Pons (tissue), 1 donor: Measurements from ENCODE around the gene MACC1.
"Not testable (repeated sequence)": the region's sequence is repeated elsewhere in the genome, so short reads cannot be mapped to it uniquely, and the experiment has no call there.

Experiments used
- DNase-seq: peaks from one replicate; pipeline ENCODE4 v3.0.0-alpha.2; 2016; ENCODE audit warnings: low spot score

The MACC1 gene

DNA sequence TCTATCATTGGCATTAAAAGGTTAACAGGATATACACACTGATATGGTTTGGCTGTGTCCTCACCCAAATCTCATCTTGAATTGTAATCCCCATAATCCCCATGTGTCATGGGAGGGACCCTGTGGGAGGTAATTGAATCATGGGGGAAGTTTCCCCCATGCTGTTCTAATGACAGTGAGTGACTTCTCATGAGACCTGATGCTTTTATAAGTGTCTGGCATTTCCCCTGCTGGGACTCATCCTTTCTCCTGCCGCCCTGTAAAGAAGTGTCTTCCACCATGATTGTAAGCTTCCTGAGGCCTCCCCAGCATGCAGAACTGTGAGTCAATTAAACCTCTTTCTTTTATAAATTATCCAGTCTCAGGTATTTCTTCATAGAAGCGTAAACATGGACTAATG, 9.4 kb downstream of the MACC1 start:
- not testable (repeated sequence) for DNase-seq

- no peak for DNase-seq
Observed at GRCh38 chr7:20206104-20206896, 10.9 kb downstream of the MACC1 start.

GRCh38 chr7:20203316-20203715, 13.9 kb downstream of the MACC1 start:
- no peak for DNase-seq

- no peak for DNase-seq
Observed at GRCh38 chr7:20201380-20201779, 15.8 kb downstream of the MACC1 start.

GRCh38 chr7:20200971-20201370, 16.2 kb downstream of the MACC1 start:
- DNase-seq, result no peak

- no peak for DNase-seq
Observed at GRCh38 chr7:20200361-20200760, 16.8 kb downstream of the MACC1 start.

GRCh38 chr7:20199015-20199737, 18.0 kb downstream of the MACC1 start:
- DNase-seq, result peak; percentile 84

DNA sequence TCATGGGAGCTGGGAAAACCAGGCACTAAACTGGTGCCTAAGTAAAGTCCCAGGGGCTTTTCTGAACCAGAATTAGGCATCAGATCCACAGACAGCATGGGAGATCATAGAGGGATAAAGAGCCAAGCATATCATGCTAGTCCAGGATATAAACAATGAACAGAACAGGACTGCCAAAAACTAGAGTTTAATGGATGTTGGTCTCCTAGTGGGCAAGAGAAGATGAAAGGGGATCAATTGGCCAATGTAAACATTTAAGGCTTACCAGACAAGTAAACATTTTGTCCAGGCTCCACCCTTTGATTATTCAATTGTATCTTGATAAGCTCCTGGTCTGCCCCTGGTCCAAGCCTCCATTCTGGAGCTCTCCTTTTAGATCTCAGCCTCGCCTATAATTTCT, 18.9 kb downstream of the MACC1 start:
- DNase-seq, result no peak

DNA sequence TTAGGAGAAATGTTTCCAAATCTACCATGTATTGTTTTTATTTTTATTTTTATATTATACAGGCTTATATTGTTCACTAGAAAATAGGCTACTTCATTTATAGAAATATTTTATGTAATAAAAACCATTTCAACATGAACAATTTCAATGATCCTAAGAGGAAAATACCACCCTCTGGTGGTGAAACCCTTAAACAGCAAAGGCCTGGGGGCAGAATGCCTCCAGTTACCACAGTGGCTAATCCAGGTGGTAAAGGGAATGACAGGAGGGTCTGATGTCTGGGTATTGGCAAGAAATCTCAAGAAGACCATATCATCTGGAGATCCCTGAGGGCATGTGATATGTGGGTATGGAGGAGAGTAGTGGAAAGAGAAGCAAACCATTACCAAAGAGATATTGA, 19.3 kb downstream of the MACC1 start:
- no peak for DNase-seq

DNA sequence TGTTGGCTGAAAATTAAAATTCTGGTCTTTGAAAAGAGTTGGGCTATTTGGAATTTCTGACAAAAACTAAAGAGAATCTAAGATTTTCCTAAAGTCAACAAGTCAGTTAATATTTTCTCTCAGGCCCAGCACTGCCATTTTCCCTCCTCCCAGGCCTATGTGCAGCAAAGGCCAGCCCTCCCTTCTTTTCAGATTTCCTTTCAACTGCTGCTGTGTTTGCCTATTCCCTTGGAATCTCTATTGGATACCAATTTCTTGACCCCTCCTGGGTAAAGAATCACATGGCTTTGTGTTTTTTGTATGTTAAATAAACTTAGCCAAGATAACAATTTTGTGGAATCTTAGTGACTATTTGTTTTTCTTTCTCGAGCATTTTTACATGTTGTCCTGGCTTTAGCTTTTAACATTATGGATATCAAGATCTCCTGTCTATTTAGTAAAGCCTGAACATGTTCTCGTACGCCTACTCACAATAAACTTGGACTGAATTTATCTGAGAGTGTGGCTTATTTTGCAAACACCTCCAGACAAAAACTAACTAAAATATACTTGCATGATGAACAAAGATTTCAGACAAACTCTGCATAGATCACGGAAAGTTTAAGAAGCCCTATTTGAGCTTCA, 19.9 kb downstream of the MACC1 start:
- no peak for DNase-seq

DNA sequence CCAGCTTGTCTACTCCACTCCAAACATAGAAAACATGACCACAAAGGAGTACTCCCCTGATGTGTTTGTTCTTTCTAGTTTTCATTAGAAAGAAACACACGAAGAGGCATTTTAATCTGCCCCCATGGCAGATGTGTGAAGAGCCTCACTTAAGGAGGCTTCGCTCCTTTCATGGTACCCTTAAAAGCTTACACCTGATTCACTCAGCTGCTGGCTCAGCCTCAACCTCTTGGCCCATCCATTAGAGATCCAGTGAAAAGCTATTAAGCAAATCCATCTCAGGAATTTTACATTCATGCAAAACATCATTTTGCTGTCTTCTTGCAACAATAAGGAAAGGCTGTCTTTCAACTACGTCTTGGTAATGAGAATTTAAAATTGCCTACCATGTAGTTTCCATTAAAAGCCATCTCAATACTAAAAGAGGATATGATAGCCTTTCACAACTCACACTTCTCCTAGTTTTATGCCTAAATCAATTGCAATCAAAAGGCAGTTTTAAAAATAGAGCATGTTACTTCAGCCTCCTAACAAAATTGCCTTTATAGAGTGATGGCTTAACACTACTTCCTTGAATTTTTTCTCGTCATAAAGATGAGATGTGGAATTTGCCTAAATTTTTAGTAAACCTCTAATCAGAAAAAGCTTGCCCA, 22.7 kb downstream of the MACC1 start:
- DNase-seq, result no peak

- DNase-seq, result no peak
Observed at GRCh38 chr7:20193873-20194272, 23.3 kb downstream of the MACC1 start.

GRCh38 chr7:20193242-20193777, 23.9 kb downstream of the MACC1 start:
- no peak for DNase-seq

GRCh38 chr7:20191391-20191869, 25.8 kb downstream of the MACC1 start:
- no peak for DNase-seq

DNA sequence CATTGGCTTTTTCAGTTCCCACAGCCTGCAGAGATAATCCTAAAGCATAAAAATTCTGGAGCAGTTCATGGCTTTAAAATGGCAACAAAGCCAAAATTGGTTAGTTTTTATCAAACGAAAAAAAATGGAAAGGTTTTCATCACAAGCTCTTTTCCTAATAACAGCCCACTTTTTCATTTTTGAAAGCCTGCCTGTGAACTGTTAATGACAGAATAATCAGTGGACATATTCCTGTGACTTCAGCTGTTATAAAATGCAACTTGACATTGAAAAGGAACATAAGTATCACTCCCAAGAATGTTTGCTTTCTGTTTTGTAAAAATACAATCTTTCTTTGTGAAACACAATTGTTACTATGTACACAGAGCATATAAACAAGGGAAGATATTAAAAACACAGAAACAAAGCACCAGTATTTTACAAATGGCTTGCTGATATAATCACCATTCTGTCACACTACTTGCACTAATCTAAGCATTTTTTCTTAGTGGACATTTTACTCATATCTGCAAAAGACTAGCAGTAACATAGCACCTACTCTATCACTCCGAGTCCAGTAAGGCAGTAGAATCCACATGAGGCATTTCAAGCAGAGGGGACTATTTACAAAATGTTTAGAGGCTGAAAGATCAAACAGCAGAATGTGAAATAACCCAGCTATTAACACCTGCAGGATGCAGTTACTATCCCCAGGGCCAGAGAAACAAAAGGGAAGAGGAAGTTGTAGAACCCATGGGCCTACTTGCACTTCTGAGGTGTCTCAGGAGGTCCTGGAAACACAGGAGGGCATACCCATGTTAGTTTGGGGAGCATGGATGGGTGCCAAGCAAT, 26.4 kb downstream of the MACC1 start:
- DNase-seq, result peak; percentile 12

GRCh38 chr7:20189852-20190251, 27.3 kb downstream of the MACC1 start:
- no peak for DNase-seq

GRCh38 chr7:20188567-20188966, 28.6 kb downstream of the MACC1 start:
- no peak for DNase-seq

DNA sequence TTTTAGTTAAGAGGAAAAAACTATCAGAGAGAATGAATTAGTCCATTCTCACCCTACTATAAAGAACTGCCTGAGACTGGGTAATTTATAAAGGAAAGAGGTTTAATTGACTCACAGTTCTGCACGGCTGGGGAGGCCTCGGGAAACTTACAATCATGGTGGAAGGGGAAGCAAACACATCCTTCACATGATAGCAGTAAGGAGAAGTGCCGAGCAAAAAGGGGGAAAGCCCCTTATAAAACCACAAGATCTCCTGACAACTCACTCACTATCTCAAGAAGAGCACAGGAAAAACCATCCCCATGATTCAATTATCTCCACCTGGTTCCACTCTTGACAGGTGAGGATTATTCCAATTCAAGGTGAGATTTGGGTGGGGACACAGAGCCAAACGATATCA, 29.3 kb downstream of the MACC1 start:
- not testable (repeated sequence) for DNase-seq

GRCh38 chr7:20185988-20186387, 31.2 kb downstream of the MACC1 start:
- DNase-seq, result no peak

- DNase-seq, result no peak
Observed at GRCh38 chr7:20183086-20183485, 34.1 kb downstream of the MACC1 start.

- no peak for DNase-seq
Observed at GRCh38 chr7:20176578-20177242, 40.5 kb downstream of the MACC1 start.
